Endodermal cell (in vitro differentiated cells): ENCODE measurements around the gene DAPK2. TPM values are rescaled to one million over a fixed set of nuclear protein-coding genes. Genes with fewer than 3 reads are reported as not detected.

Experiments used
- DNase-seq: peaks from one replicate; pipeline ENCODE4 v3.0.0-alpha.2; 2017
- H3K27ac ChIP-seq: 2 replicates; pipeline ENCODE4 v1.5.1; 2013; ENCODE audit warnings: mild to moderate bottlenecking, low read depth, low read length, moderate library complexity
- H3K27me3 ChIP-seq: 2 replicates; pipeline ENCODE4 v1.6.1; 2013; ENCODE audit warnings: mild to moderate bottlenecking, low read length, moderate library complexity; ENCODE audit not compliant: insufficient read depth, control insufficient read depth, poor library complexity, severe bottlenecking
- H3K36me3 ChIP-seq: 2 replicates; pipeline ENCODE4 v1.7.0; 2013; ENCODE audit warnings: mild to moderate bottlenecking, low read length, moderate library complexity; ENCODE audit not compliant: control insufficient read depth, insufficient read depth
- H3K4me1 ChIP-seq: one replicate; pipeline ENCODE4 v1.7.0; 2013; ENCODE audit warnings: low read length; ENCODE audit not compliant: control insufficient read depth, insufficient read depth
- H3K4me3 ChIP-seq: 2 replicates; pipeline ENCODE4 v1.5.1; 2013; ENCODE audit warnings: mild to moderate bottlenecking, low read length, moderate library complexity
- H3K9ac ChIP-seq: 2 replicates; pipeline ENCODE4 v1.6.1; 2013; ENCODE audit warnings: mild to moderate bottlenecking, low read length, moderate library complexity; ENCODE audit not compliant: poor library complexity, severe bottlenecking; ENCODE audit errors: extremely low read depth
- H3K9me3 ChIP-seq: 2 replicates; pipeline ENCODE4 v1.6.1; 2013; ENCODE audit warnings: mild to moderate bottlenecking, low read length, moderate library complexity; ENCODE audit not compliant: control insufficient read depth
- H3K27ac Mint-ChIP-seq: 2 replicates; pipeline ENCODE4 v1.8.0; 2020; ENCODE audit warnings: mixed read lengths
- H3K27me3 Mint-ChIP-seq: 2 replicates; pipeline ENCODE4 v1.8.0; 2021; ENCODE audit warnings: mild to moderate bottlenecking, mixed read lengths; ENCODE audit not compliant: insufficient read depth
- H3K36me3 Mint-ChIP-seq: 2 replicates; pipeline ENCODE4 v1.8.0; 2020; ENCODE audit warnings: low read depth, mixed read lengths
- H3K4me1 Mint-ChIP-seq: 2 replicates; pipeline ENCODE4 v1.8.0; 2020; ENCODE audit warnings: mixed read lengths
- H3K4me3 Mint-ChIP-seq: 2 replicates; pipeline ENCODE4 v1.8.0; 2020; ENCODE audit warnings: mild to moderate bottlenecking, moderate library complexity, mixed read lengths
- H3K9me3 Mint-ChIP-seq: 2 replicates; pipeline ENCODE4 v1.8.0; 2020; ENCODE audit warnings: mild to moderate bottlenecking, mixed read lengths
- WGBS, 2 experiments: methylation state at CpG; one replicate each; pipeline versions ENCODE4 v1.1.5 to v1.1.7; 2013; ENCODE audit warnings: missing lambda C conversion rate in 2 of 2, mixed read lengths in 1 of 2; ENCODE audit not compliant: insufficient coverage in 1 of 2, insufficient read length in 1 of 2; 5-methylcytosine and 5-hydroxymethylcytosine counted together
- total RNA-seq, 2 donors: library from RNA; stranded (reverse); fragmentation: NEBNext Ultra II Directional in 1 of 2; extraction: Animal tissue kit (Norgen Biotek cat#: 25700) in 1 of 2; gene quantifications; 2 replicates in 1 of 2; 3 replicates in 1 of 2; pipeline ENCODE4 v1.2.1, GENCODE V29; 2021
- TF ChIP-seq, protein P1 (sequence below): fragments of 200-600 bp; sonication (generic); conservative IDR thresholded peaks from 2 replicates; pipeline ENCODE4 v1.5.0; 2021; ENCODE audit warnings: antibody characterized with exemption, mild to moderate bottlenecking

DAPK2 gene
- total RNA-seq, 2 donors from 2014 or later, result 2.4 to 2.6 TPM

GRCh38 chr15:64045101-64045435 is 1.2 kb downstream of the DAPK2 start:
- peaks cover 41% of the 10 kb centered on the region for H3K27me3 ChIP-seq
- Mint-ChIP-seq H3K27ac (no peak overlapping the region), H3K9me3 (no peaks in the 10 kb centered on the region), H3K4me3 (peak overlapping the region; percentile 57), H3K27me3 (peaks cover 45% of the 10 kb centered on the region), H3K4me1 (peaks cover 10% of the 10 kb centered on the region), H3K36me3 (no peaks in the 10 kb centered on the region)
- H3K27ac ChIP-seq, result no peak overlapping the region
- 95 to 97% methylated on average over 3 to 5 of the region's 5 CpGs for WGBS, 2 experiments
- H3K9ac ChIP-seq, result no peak overlapping the region
- H3K4me1 ChIP-seq, result no peaks in the 10 kb centered on the region
- no peaks in the 10 kb centered on the region for H3K9me3 ChIP-seq
- TF ChIP-seq, protein P1, sequence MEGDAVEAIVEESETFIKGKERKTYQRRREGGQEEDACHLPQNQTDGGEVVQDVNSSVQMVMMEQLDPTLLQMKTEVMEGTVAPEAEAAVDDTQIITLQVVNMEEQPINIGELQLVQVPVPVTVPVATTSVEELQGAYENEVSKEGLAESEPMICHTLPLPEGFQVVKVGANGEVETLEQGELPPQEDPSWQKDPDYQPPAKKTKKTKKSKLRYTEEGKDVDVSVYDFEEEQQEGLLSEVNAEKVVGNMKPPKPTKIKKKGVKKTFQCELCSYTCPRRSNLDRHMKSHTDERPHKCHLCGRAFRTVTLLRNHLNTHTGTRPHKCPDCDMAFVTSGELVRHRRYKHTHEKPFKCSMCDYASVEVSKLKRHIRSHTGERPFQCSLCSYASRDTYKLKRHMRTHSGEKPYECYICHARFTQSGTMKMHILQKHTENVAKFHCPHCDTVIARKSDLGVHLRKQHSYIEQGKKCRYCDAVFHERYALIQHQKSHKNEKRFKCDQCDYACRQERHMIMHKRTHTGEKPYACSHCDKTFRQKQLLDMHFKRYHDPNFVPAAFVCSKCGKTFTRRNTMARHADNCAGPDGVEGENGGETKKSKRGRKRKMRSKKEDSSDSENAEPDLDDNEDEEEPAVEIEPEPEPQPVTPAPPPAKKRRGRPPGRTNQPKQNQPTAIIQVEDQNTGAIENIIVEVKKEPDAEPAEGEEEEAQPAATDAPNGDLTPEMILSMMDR, result no peak
- H3K36me3 ChIP-seq, result no peaks in the 10 kb centered on the region
- no peak overlapping the region for H3K4me3 ChIP-seq
- DNase-seq, result no peak

DNA sequence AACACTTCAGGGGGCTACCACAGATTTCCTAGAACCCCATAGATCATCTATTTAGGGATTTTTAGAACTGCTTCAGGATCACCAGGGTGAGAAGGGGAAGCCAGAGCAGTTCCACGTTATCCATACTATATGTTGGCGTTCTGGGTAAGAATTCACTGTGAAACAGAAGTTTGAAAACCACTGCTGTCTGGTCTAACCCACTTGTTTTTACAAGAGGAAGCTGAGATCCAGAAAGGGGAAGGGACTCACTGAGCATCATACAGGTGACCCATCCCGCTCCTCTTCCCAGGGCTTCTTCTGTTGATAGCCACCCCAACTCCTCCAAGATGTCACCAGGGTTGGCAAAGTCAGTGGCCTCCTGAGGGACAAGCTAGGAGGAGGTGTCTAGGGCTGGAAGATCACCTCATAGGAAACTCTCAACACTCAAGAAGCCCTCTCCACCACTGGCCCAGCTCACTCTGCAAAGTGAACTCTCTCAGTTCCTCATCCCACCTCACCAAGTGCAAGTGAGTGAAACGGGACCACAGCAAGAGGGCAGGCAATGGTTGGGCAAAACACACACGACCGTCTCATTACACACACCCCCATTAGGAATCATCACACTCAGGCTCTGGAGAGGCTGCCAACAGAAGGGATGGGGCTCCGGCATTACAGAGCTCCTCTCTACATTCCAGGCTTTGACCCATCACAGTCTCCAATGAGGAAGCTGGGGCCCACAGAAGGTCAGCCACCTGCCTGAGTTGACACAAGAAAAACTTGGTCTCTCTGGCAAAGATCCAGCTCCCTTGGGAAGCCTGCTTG is 1.8 kb downstream of the DAPK2 start:
- H3K27me3 ChIP-seq, result peaks cover 41% of the 10 kb centered on the region
- no peaks in the 10 kb centered on the region for H3K9me3 ChIP-seq
- no peak overlapping the region for H3K4me3 ChIP-seq
- Mint-ChIP-seq H3K4me1 (peaks cover 15% of the 10 kb centered on the region), H3K27me3 (peaks cover 45% of the 10 kb centered on the region), H3K36me3 (no peaks in the 10 kb centered on the region), H3K4me3 (no peak overlapping the region), H3K27ac (no peak overlapping the region), H3K9me3 (no peaks in the 10 kb centered on the region)
- no peaks in the 10 kb centered on the region for H3K4me1 ChIP-seq
- no peak overlapping the region for H3K27ac ChIP-seq
- TF ChIP-seq, protein P1, result no peak
- no peaks in the 10 kb centered on the region for H3K36me3 ChIP-seq
- no peak for DNase-seq
- no peak overlapping the region for H3K9ac ChIP-seq
- WGBS, 2 experiments, result 90 to 91% methylated on average over 4 to 7 of the region's 7 CpGs

- peaks cover 4% of the 10 kb centered on the region for H3K27me3 Mint-ChIP-seq
- H3K9ac ChIP-seq, result no peak overlapping the region
- no peak overlapping the region for H3K27ac ChIP-seq
- DNase-seq, result peak; percentile 68
- H3K4me3 Mint-ChIP-seq, result no peak overlapping the region
- H3K36me3 Mint-ChIP-seq, result no peaks in the 10 kb centered on the region
- no peak overlapping the region for H3K4me3 ChIP-seq
- H3K36me3 ChIP-seq, result no peaks in the 10 kb centered on the region
- H3K9me3 ChIP-seq, result no peaks in the 10 kb centered on the region
- WGBS, 2 experiments, result 60 to 81% methylated on average over 1 to 4 of the region's 4 CpGs
- peaks cover 25% of the 10 kb centered on the region for H3K4me1 Mint-ChIP-seq
- no peaks in the 10 kb centered on the region for H3K4me1 ChIP-seq
- H3K9me3 Mint-ChIP-seq, result no peaks in the 10 kb centered on the region
- peaks cover under 1% of the 10 kb centered on the region for H3K27me3 ChIP-seq
- H3K27ac Mint-ChIP-seq, result no peak overlapping the region
- TF ChIP-seq, protein P1, result no peak
These were observed 7.2 kb downstream of the DAPK2 start for GRCh38 chr15:64038878-64039610.
